Smooth muscle cell (in vitro differentiated cells): ENCODE data around the gene SPSB2. TPM values are rescaled to one million over a fixed set of nuclear protein-coding genes. Genes with fewer than 3 reads are reported as not detected.
A peak's percentile ranks its signal among the peaks of the same experiment; 100 is the strongest.
"Not testable (repeated sequence)": the region's sequence is repeated elsewhere in the genome, so short reads cannot be mapped to it uniquely, and the experiment has no call there.

Source experiments
- DNase-seq: peaks from one replicate; lab custom pipeline; 2025; ENCODE audit not compliant: unreplicated experiment; lab: John Stamatoyannopoulos, UW
- H2AFZ ChIP-seq: fragments of 200-600 bp; sonication (generic); 2 replicates; pipeline ENCODE4 v1.6.0; 2016; ENCODE audit warnings: antibody characterized with exemption, low read depth, mild to moderate bottlenecking
- H3F3A ChIP-seq: fragments of 200-600 bp; sonication (generic); 2 replicates; pipeline ENCODE4 v1.6.0; 2017; ENCODE audit warnings: antibody characterized with exemption, low read depth
- H3K27ac ChIP-seq: fragments of 200-600 bp; sonication (generic); 2 replicates; pipeline ENCODE4 v1.5.1; 2016; ENCODE audit warnings: low read depth, mild to moderate bottlenecking
- H3K27me3 ChIP-seq: fragments of 200-600 bp; sonication (generic); 2 replicates; pipeline ENCODE4 v1.6.1; 2016; ENCODE audit warnings: low read depth, mild to moderate bottlenecking
- H3K36me3 ChIP-seq: fragments of 200-600 bp; sonication (generic); 2 replicates; pipeline ENCODE4 v1.5.1; 2016; ENCODE audit warnings: low read depth
- H3K4me1 ChIP-seq: fragments of 200-600 bp; sonication (generic); 2 replicates; pipeline ENCODE4 v1.5.1; 2016; ENCODE audit warnings: low read depth
- H3K4me2 ChIP-seq: fragments of 200-600 bp; sonication (generic); 2 replicates; pipeline ENCODE4 v1.6.0; 2016; ENCODE audit warnings: mild to moderate bottlenecking
- H3K4me3 ChIP-seq: fragments of 200-600 bp; sonication (generic); 2 replicates; pipeline ENCODE4 v1.5.1; 2016; ENCODE audit warnings: mild to moderate bottlenecking
- H3K79me2 ChIP-seq: fragments of 200-600 bp; sonication (generic); 2 replicates; pipeline ENCODE4 v1.6.0; 2016; ENCODE audit warnings: low read depth, mild to moderate bottlenecking
- H3K9ac ChIP-seq: fragments of 200-600 bp; sonication (generic); 2 replicates; pipeline ENCODE4 v1.6.0; 2016; ENCODE audit warnings: low read depth
- H3K9me3 ChIP-seq: fragments of 200-600 bp; sonication (generic); replicated peaks from 2 replicates; pipeline ENCODE4 v1.5.1; 2016; ENCODE audit warnings: low read depth
- H4K20me1 ChIP-seq: fragments of 200-600 bp; sonication (generic); 2 replicates; pipeline ENCODE4 v1.6.0; 2016; ENCODE audit warnings: low read depth
- WGBS: methylation state at CpG from one replicate; pipeline ENCODE4 v1.1.7; 2016; ENCODE audit warnings: low lambda C conversion rate; 5-methylcytosine and 5-hydroxymethylcytosine counted together
- polyA plus RNA-seq: library from polyadenylated mRNA; unstranded; fragments of >200 nt; fragmentation: Nextera tagmentation; extraction: Ambion mirVana; gene quantifications from 2 replicates; pipeline ENCODE4 v1.2.1, GENCODE V29; 2016
- total RNA-seq: library from RNA; depleted of rRNA; stranded (reverse); fragments of >200 nt; gene quantifications from 2 replicates; pipeline ENCODE4 v1.2.3, GENCODE V29; 2014
- TF ChIP-seq, protein P1 (sequence below): fragments of 200-600 bp; sonication (generic); IDR thresholded peaks from 2 replicates; pipeline ENCODE4 v1.5.1; 2017; ENCODE audit warnings: borderline replicate concordance, mild to moderate bottlenecking, antibody characterized with exemption; ENCODE audit not compliant: insufficient read depth, poor library complexity, severe bottlenecking

SPSB2 gene
- total and polyA plus RNA-seq, 2 experiments from 2014 or later: 2.5 to 5.9 TPM

GRCh38 chr12:6872073-6873048, 742 bp downstream of the SPSB2 start:
- H3K9me3 ChIP-seq: no peaks in the 10 kb centered on the region
- H3K4me2 ChIP-seq: peak overlapping the region; percentile 100
- peak; percentile 74 for DNase-seq
- H3K9ac ChIP-seq: peak overlapping the region; percentile 72
- H3F3A ChIP-seq: peaks cover 38% of the 10 kb centered on the region
- peaks cover 8% of the 10 kb centered on the region for H3K4me1 ChIP-seq
- no peak overlapping the region for H2AFZ ChIP-seq
- H3K4me3 ChIP-seq: peak overlapping the region; percentile 80
- 7% methylated on average over 38 of the region's 40 CpGs for WGBS
- H3K27me3 ChIP-seq: no peaks in the 10 kb centered on the region
- peaks cover 47% of the 10 kb centered on the region for H4K20me1 ChIP-seq
- H3K36me3 ChIP-seq: no peaks in the 10 kb centered on the region
- H3K27ac ChIP-seq: peak overlapping the region; percentile 67
- TF ChIP-seq, protein P1, sequence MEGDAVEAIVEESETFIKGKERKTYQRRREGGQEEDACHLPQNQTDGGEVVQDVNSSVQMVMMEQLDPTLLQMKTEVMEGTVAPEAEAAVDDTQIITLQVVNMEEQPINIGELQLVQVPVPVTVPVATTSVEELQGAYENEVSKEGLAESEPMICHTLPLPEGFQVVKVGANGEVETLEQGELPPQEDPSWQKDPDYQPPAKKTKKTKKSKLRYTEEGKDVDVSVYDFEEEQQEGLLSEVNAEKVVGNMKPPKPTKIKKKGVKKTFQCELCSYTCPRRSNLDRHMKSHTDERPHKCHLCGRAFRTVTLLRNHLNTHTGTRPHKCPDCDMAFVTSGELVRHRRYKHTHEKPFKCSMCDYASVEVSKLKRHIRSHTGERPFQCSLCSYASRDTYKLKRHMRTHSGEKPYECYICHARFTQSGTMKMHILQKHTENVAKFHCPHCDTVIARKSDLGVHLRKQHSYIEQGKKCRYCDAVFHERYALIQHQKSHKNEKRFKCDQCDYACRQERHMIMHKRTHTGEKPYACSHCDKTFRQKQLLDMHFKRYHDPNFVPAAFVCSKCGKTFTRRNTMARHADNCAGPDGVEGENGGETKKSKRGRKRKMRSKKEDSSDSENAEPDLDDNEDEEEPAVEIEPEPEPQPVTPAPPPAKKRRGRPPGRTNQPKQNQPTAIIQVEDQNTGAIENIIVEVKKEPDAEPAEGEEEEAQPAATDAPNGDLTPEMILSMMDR: peak; percentile 91
- peaks cover 20% of the 10 kb centered on the region for H3K79me2 ChIP-seq

- Histone ChIP-seq H3K27me3 (no peaks in the 10 kb centered on the region), H3K4me2 (peak overlapping the region; percentile 100), H3K9me3 (no peaks in the 10 kb centered on the region), H3K79me2 (peaks cover 20% of the 10 kb centered on the region), H3K27ac (peak overlapping the region; percentile 8), H2AFZ (no peak overlapping the region), H3F3A (peaks cover 38% of the 10 kb centered on the region), H3K9ac (no peak overlapping the region), H3K4me3 (peak overlapping the region; percentile 80), H3K4me1 (peaks cover 8% of the 10 kb centered on the region), H3K36me3 (no peaks in the 10 kb centered on the region), H4K20me1 (peaks cover 47% of the 10 kb centered on the region)
- TF ChIP-seq, protein P1: no peak
- no peak for DNase-seq
- 87% methylated on average over 12 of the region's 12 CpGs for WGBS
These were observed 1.8 kb downstream of the SPSB2 start for GRCh38 chr12:6871052-6871957.

- H3K9me3 ChIP-seq, DNase-seq, H3K4me2 ChIP-seq, H2AFZ ChIP-seq, H3K27ac ChIP-seq, H3K4me1 ChIP-seq, H3K9ac ChIP-seq, H3K4me3 ChIP-seq, H3K27me3 ChIP-seq, H3K36me3 ChIP-seq: not testable (repeated sequence)
- Histone ChIP-seq H4K20me1 (peaks cover 47% of the 10 kb centered on the region), H3K79me2 (peaks cover 20% of the 10 kb centered on the region), H3F3A (peaks cover 44% of the 10 kb centered on the region)
- 94% methylated on average over 4 of the region's 4 CpGs for WGBS
These were observed 2.8 kb downstream of the SPSB2 start for GRCh38 chr12:6870304-6870703.
